Retinal pigment epithelial cell (primary cell): ENCODE measurements around the gene UBE2V1.
"Not testable (repeated sequence)": the region's sequence is repeated elsewhere in the genome, so short reads cannot be mapped to it uniquely, and the experiment has no call there.

Experiments
- DNase-seq: peaks from one replicate; pipeline ENCODE4 v3.0.0-alpha.2; 2010; ENCODE audit warnings: low read depth
- H3K4me3 ChIP-seq: 2 replicates; pipeline ENCODE4 v1.5.1; 2011; ENCODE audit warnings: mild to moderate bottlenecking, low read length, control low read depth, moderate library complexity
- TF ChIP-seq, protein P1 (sequence below): conservative IDR thresholded peaks from 2 replicates; pipeline ENCODE4 v1.5.1; 2011; ENCODE audit warnings: low read depth, low read length, control low read depth, inconsistent platforms

UBE2V1 gene

DNA sequence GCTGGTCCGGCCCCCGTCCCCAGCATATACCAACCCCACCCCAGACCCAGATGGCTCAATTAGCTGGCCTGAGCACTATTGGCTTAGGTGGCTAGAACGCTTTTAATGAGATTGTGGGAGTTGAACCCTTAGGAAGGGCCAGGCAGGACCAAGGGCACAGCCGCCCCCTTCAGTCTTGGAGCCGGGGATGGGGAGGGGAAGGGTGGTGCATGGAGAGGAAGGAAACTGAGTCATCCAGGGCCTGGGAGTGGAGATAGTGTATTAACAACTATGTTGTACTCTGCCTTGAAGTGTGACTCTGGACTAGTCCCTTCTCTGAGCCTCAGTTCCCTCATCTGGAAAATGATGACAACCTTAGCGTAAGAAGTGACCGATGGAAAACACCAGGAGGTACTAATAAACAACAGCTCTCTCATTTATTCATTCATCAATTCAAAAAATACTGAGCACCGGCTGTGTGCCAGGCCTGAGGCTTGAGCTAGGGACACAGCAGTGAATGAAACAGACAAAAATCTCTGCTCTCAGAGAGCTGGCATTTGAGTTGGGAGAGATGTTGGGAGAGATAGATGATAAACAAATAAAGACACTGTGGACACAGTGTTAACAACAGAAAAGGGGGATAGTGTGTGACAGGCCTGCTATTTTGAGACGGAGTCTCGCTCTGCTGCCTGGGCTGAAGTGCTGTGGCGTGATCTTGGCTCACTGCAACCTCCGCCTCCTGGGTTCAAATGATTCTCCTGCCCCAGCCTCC is 29.0 kb upstream of the UBE2V1 start:
- TF ChIP-seq, protein P1, sequence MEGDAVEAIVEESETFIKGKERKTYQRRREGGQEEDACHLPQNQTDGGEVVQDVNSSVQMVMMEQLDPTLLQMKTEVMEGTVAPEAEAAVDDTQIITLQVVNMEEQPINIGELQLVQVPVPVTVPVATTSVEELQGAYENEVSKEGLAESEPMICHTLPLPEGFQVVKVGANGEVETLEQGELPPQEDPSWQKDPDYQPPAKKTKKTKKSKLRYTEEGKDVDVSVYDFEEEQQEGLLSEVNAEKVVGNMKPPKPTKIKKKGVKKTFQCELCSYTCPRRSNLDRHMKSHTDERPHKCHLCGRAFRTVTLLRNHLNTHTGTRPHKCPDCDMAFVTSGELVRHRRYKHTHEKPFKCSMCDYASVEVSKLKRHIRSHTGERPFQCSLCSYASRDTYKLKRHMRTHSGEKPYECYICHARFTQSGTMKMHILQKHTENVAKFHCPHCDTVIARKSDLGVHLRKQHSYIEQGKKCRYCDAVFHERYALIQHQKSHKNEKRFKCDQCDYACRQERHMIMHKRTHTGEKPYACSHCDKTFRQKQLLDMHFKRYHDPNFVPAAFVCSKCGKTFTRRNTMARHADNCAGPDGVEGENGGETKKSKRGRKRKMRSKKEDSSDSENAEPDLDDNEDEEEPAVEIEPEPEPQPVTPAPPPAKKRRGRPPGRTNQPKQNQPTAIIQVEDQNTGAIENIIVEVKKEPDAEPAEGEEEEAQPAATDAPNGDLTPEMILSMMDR: no peak
- no peak for DNase-seq
- no peak overlapping the region for H3K4me3 ChIP-seq

DNA sequence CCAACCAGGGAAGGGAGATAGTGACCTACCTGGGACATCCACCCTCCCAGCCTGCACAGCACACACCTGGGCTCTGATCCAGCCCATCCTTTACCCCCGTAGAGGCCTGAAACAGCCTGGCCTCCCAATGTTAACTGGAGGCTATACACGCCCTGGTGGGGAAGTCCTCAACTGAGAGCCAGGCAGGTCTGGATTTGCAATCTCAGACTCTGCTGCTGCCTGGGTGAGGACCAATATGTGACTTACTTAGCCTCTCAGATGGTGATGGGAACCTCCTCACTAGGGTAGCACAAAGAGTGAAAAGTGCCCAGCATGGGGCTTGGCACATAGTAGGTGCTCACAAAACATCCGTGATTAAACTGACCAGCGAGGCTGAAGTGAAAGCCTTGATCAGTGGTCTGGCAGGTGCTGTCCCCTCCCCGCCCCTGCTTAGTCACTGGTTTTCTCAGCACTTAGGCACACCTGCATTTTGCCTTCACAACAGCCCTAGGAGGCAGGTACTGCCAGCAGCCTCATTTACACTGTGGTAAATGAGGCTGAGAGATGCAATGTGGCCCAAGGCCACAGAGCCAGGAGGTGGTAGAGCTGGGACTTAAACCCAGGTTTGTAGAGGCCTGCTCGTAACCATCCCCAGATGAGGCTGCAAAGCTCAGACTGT is 28.2 kb upstream of the UBE2V1 start:
- TF ChIP-seq, protein P1: no peak
- no peak overlapping the region for H3K4me3 ChIP-seq
- no peak for DNase-seq

DNA sequence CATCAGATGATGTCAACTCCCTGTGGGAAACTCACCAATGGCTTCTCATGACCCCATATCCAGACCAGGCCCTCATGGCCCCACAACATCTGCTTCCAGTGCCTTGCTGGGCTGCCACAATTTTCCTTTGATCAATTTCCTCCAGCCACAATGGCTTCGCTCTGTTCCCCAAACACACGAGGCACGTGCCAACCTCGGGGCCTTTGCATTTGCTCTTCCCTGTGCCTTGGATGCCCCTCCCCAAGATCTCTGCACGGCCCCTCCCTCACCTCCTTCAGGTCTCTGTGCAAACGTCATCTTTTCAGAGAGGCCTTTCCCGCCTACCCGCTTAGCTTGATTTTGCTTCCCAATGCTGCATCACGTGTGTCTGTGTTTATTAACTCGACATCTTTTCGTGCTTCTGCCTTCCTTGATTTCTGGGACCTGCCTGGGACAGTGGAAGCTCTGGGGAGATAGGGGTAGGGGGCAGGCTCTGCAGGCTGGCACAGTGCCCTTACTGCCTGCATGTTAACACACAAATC is 27.4 kb upstream of the UBE2V1 start:
- DNase-seq: no peak
- TF ChIP-seq, protein P1: no peak
- H3K4me3 ChIP-seq: no peak overlapping the region

DNA sequence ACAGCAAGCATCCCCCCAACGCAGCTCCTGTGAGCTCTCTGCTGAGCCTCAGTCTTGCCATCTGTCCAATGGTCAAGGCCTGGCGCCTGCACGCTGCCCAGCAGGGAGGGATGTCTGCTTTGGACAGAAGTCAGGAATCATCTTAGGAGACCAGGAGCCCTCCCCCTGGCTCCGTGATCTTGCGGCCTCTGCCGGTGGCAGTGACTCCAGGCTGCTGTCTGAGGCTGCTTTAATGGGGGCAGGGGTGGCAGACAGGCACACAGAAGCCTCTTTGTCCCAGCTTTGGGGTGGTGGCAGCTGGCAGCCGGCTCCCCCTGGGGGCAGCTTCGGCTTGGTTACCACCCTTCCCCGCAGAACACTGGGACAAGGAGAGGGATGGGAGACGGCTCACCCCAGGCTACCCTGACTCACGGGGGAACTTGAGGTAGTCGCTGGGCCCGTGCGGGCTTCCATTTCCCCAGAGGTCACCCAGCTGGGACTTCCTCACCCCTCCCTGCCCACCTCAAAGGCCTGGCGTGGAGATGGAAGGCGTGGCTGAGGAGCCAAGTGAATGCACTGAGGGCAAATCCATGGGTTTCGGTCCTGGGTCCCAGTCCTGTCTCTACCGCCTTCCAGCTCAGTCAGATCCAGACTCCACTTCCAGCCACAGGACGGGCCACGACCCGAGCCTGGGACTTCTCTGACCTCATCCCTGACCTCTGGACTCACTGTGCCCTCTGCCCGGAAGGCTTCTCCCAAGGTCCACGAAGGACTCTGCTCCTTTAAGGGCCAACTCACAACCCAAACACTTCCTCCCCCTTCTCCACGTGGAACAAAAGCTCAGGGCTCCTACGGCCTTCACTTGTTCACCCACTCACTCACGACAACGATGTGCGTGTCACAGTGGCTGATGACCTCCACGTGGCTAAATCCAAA is 25.8 kb upstream of the UBE2V1 start:
- no peak for DNase-seq
- H3K4me3 ChIP-seq: no peak overlapping the region

DNA sequence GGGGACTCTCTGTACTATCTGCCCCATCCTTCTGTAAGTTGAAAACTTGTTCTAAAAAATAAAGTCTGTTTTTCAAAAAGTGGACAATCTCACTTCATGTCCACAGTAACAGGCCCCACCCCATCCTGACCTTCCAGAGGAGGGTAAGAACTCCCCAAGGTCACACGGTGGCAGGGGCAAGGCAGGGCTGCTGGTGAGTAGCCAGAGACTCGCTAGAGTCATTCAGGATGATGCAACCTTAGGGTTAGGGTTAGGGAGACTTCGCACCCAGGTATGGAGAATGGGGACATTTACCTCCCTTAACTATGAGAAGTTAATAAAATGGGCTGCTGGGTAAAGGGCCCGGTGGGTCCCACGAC is 25.1 kb upstream of the UBE2V1 start:
- H3K4me3 ChIP-seq: no peak overlapping the region
- TF ChIP-seq, protein P1: no peak
- no peak for DNase-seq

More for the DNA sequence above, 25.8 kb upstream of the UBE2V1 start:
- TF ChIP-seq, protein P1: peak; percentile 37

DNA sequence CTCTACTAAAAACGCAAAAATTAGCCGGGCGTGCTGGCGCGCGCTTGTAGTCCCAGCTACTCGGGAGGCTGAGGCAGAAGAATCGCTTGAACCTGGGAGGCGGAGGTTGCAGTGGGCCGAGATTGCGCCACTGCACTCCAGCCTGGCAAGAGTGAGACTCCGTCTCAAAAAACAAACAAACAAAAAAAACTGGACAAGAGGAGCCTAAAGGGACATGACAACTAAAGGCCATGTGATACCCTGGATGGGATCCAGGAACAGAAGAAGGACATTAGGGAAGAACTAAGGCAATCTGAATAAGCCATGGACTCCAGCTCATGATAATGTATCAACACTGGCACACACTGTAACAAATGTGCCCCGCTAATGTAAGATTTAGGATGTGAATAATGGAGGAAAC is 24.8 kb upstream of the UBE2V1 start:
- not testable (repeated sequence) for H3K4me3 ChIP-seq, DNase-seq
